Colonic mucosa (tissue), 4 donors: ENCODE measurements around the gene TESK2. TPM values are rescaled to one million over a fixed set of nuclear protein-coding genes. Genes with fewer than 3 reads are reported as not detected.
"Not testable (repeated sequence)": the region's sequence is repeated elsewhere in the genome, so short reads cannot be mapped to it uniquely, and the experiment has no call there.

Source experiments
- DNase-seq: peaks from one replicate; pipeline ENCODE4 v3.0.0-alpha.2; 2020
- H3K27ac ChIP-seq: fragments of 200-600 bp; one replicate; pipeline ENCODE4 v1.8.0; 2021
- H3K27me3 ChIP-seq: fragments of 200-600 bp; one replicate; pipeline ENCODE4 v1.8.0; 2021
- H3K36me3 ChIP-seq: fragments of 200-600 bp; one replicate; pipeline ENCODE4 v1.8.0; 2021
- H3K4me1 ChIP-seq: fragments of 200-600 bp; one replicate; pipeline ENCODE4 v1.8.0; 2021; ENCODE audit warnings: mild to moderate bottlenecking
- H3K4me3 ChIP-seq: fragments of 200-600 bp; one replicate; pipeline ENCODE4 v1.8.0; 2021
- H3K9ac ChIP-seq, 2 donors: one replicate each; pipeline ENCODE4 v1.7.0; 2013; ENCODE audit warnings: control low read depth in 2 of 2, low read depth in 2 of 2, low read length in 2 of 2
- H3K9me3 ChIP-seq: fragments of 200-600 bp; one replicate; pipeline ENCODE4 v1.8.0; 2021
- CTCF ChIP-seq: fragments of 200-600 bp; IDR thresholded peaks from one replicate; pipeline ENCODE4 v1.8.0; 2022; ENCODE audit warnings: antibody characterized with exemption, mild to moderate bottlenecking
- intact Hi-C: fragments of 100-400 bp; cut with DNase I; formaldehyde crosslinking; loops from one replicate; pipeline ENCODE4 v1.14.1; 2022
- total RNA-seq, 2 donors: library from RNA; stranded (reverse); fragmentation: NEBNext Ultra II Directional in 1 of 2; extraction: Animal tissue kit (Norgen Biotek cat#: 25700) in 1 of 2; gene quantifications; one replicate each; pipeline ENCODE4 v1.2.1, GENCODE V29; 2021
- donor health status: healthy.
- donor health status: DM: no; HTN: no; CAD: no.
- donor health status: DM: no; HTN: no; CAD: no.

The TESK2 gene
- total RNA-seq, 2 donors from 2014 or later = 11.3 to 15.3 TPM

- no peak overlapping the region for H3K9ac ChIP-seq
Measured at GRCh38 chr1:45473302-45473701, 17.7 kb downstream of the TESK2 start.

GRCh38 chr1:45470306-45470798 lies 20.6 kb downstream of the TESK2 start:
- no peaks in the 10 kb centered on the region for H3K36me3 ChIP-seq
- H3K9ac ChIP-seq = no peak overlapping the region
- no peak overlapping the region for H3K27ac ChIP-seq
- H3K27me3 ChIP-seq = no peaks in the 10 kb centered on the region
- no peak for TF ChIP-seq CTCF
- H3K4me1 ChIP-seq = no peaks in the 10 kb centered on the region
- H3K9me3 ChIP-seq = no peaks in the 10 kb centered on the region
- no peak overlapping the region for H3K4me3 ChIP-seq
- intact Hi-C loops = no loop called here
- DNase-seq = no peak

More at GRCh38 chr1:45473302-45473701, 17.7 kb downstream of the TESK2 start:
- TF ChIP-seq CTCF = no peak
- H3K36me3 ChIP-seq = no peaks in the 10 kb centered on the region
- DNase-seq = no peak
- no peaks in the 10 kb centered on the region for H3K4me1 ChIP-seq
- H3K27me3 ChIP-seq = no peaks in the 10 kb centered on the region
- H3K9me3 ChIP-seq = no peaks in the 10 kb centered on the region
- H3K4me3 ChIP-seq = no peak overlapping the region
- intact Hi-C loops = no loop called here
- H3K27ac ChIP-seq = no peak overlapping the region

GRCh38 chr1:45467353-45467752 lies 23.6 kb downstream of the TESK2 start:
- H3K9ac ChIP-seq, H3K27me3 ChIP-seq, H3K9me3 ChIP-seq, H3K4me1 ChIP-seq, H3K27ac ChIP-seq, H3K4me3 ChIP-seq, DNase-seq, H3K36me3 ChIP-seq, intact Hi-C loops: not testable (repeated sequence)

- Histone ChIP-seq H3K9me3 (no peaks in the 10 kb centered on the region), H3K4me3 (no peak overlapping the region), H3K36me3 (no peaks in the 10 kb centered on the region), H3K9ac (no peak overlapping the region), H3K4me1 (no peaks in the 10 kb centered on the region), H3K27me3 (no peaks in the 10 kb centered on the region), H3K27ac (no peak overlapping the region)
- TF ChIP-seq CTCF = no peak
- intact Hi-C loops = no loop called here
- no peak for DNase-seq
Measured at GRCh38 chr1:45465277-45465676, 25.7 kb downstream of the TESK2 start.

- no peaks in the 10 kb centered on the region for H3K36me3 ChIP-seq
- DNase-seq = no peak
- TF ChIP-seq CTCF = no peak
- H3K27me3 ChIP-seq = no peaks in the 10 kb centered on the region
- intact Hi-C loops = loop anchor here (2.0 kb wide), 1 partner anchor 16 kb away; no protein-coding TSS in a partner anchor
- no peaks in the 10 kb centered on the region for H3K9me3 ChIP-seq
- H3K9ac ChIP-seq = no peak overlapping the region
- no peak overlapping the region for H3K4me3 ChIP-seq
- H3K27ac ChIP-seq = no peak overlapping the region
- no peaks in the 10 kb centered on the region for H3K4me1 ChIP-seq
Measured at GRCh38 chr1:45458894-45459293, 32.1 kb downstream of the TESK2 start.

GRCh38 chr1:45456531-45456930 lies 34.4 kb downstream of the TESK2 start:
- Histone ChIP-seq H3K9me3 (no peaks in the 10 kb centered on the region), H3K27me3 (no peaks in the 10 kb centered on the region), H3K36me3 (no peaks in the 10 kb centered on the region), H3K27ac (no peak overlapping the region), H3K4me1 (no peaks in the 10 kb centered on the region), H3K9ac (no peak overlapping the region), H3K4me3 (no peak overlapping the region)
- intact Hi-C loops = no loop called here
- DNase-seq = no peak
- no peak for TF ChIP-seq CTCF
